WTC11 (cell line): ENCODE data around the gene ARID2.

Experiments used
- ELF4 ChIP-seq: sonication (generic); formaldehyde crosslinking; IDR thresholded peaks from 2 replicates; pipeline ENCODE4 v1.8.1; 2022; ENCODE audit warnings: low read depth, mild to moderate bottlenecking, moderate library complexity, missing genetic modification reagents
- FOXJ3 ChIP-seq: sonication (generic); formaldehyde crosslinking; IDR thresholded peaks from 2 replicates; pipeline ENCODE4 v1.9.0; 2021; ENCODE audit warnings: missing genetic modification reagents, mild to moderate bottlenecking, borderline replicate concordance
- RELA ChIP-seq: sonication (generic); formaldehyde crosslinking; IDR thresholded peaks from 2 replicates; pipeline ENCODE4 v1.8.1; 2022; ENCODE audit warnings: missing genetic modification reagents, mild to moderate bottlenecking, borderline replicate concordance
- TCF7 ChIP-seq: sonication (generic); formaldehyde crosslinking; IDR thresholded peaks from 2 replicates; pipeline ENCODE4 v1.8.0; 2022; ENCODE audit warnings: mild to moderate bottlenecking, low read depth, missing genetic modification reagents, moderate library complexity
- ZNF232 ChIP-seq: sonication (generic); formaldehyde crosslinking; IDR thresholded peaks from 2 replicates; pipeline ENCODE4 v1.8.0; 2022; ENCODE audit warnings: mild to moderate bottlenecking, missing genetic modification reagents
- TF ChIP-seq, protein P1 (sequence below): fragments of 200-600 bp; IDR thresholded peaks from 2 replicates; pipeline ENCODE4 v1.8.0; 2022; ENCODE audit warnings: antibody characterized with exemption
- TF ChIP-seq, protein P2 (sequence below): sonication (generic); formaldehyde crosslinking; IDR thresholded peaks from 2 replicates; pipeline ENCODE4 v1.8.1; 2023; ENCODE audit warnings: mild to moderate bottlenecking, missing genetic modification reagents, borderline replicate concordance
- TF ChIP-seq, protein P3 (sequence below): sonication (generic); formaldehyde crosslinking; IDR thresholded peaks from 2 replicates; pipeline ENCODE4 v1.8.0; 2022; ENCODE audit warnings: mild to moderate bottlenecking, missing genetic modification reagents
- TF ChIP-seq, protein P4 (sequence below): sonication (generic); formaldehyde crosslinking; IDR thresholded peaks from 2 replicates; pipeline ENCODE4 v1.8.0; 2022; ENCODE audit warnings: missing genetic modification reagents
- TF ChIP-seq, protein P5 (sequence below): sonication (generic); formaldehyde crosslinking; IDR thresholded peaks from 2 replicates; pipeline ENCODE4 v1.8.1; 2023; ENCODE audit warnings: mild to moderate bottlenecking, missing genetic modification reagents
- TF ChIP-seq, protein P6 (sequence below): fragments of 250-450 bp; sonication (Bioruptor Pico); IDR thresholded peaks from 2 replicates; pipeline ENCODE4 v1.9.0; 2021; ENCODE audit warnings: mild to moderate bottlenecking, borderline replicate concordance

DNA sequence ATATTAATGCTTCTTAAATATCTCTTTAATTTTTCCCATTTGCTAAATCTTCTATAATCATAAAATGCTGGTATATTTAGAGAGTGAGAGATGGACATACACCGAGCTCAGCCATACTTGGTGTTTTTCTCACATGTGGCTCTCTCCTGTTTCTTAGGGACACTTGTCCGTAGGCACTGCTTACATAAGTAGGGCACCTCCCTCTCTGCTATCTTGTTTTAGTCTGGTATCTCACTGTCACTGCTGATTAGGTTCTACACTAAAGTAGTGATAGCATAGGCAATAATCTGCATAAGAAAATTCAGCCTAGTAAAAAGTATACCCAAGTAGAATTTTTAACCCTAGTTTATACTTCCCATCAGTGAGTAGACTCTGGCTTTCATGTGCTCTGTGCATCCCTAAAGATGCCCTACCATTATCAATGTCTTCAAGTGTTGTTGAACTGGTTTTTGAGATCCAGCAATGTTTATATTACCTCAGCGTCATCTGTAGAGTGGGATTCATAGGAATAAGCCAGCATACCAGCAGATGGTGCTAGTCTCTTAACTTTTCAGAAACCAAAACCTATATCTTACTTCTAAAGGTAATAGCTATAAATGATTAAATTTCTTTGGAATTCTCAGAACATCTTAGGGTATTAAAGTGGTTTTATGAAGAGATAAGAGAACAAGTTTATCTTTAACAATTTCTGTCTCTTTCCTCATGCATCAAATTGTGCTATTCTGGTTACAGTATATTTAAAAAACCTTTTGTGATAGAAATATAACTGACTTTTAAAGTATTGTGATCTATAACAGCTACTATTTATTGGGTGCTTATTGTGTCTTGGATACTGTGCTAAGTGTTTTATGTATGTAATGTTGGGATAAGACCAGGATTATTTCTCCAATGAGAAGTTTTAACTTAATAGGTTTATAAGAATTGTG lies 32.9 kb downstream of the ARID2 start:
- TF ChIP-seq, protein P1, sequence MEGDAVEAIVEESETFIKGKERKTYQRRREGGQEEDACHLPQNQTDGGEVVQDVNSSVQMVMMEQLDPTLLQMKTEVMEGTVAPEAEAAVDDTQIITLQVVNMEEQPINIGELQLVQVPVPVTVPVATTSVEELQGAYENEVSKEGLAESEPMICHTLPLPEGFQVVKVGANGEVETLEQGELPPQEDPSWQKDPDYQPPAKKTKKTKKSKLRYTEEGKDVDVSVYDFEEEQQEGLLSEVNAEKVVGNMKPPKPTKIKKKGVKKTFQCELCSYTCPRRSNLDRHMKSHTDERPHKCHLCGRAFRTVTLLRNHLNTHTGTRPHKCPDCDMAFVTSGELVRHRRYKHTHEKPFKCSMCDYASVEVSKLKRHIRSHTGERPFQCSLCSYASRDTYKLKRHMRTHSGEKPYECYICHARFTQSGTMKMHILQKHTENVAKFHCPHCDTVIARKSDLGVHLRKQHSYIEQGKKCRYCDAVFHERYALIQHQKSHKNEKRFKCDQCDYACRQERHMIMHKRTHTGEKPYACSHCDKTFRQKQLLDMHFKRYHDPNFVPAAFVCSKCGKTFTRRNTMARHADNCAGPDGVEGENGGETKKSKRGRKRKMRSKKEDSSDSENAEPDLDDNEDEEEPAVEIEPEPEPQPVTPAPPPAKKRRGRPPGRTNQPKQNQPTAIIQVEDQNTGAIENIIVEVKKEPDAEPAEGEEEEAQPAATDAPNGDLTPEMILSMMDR, result no peak
- TF ChIP-seq, protein P2, sequence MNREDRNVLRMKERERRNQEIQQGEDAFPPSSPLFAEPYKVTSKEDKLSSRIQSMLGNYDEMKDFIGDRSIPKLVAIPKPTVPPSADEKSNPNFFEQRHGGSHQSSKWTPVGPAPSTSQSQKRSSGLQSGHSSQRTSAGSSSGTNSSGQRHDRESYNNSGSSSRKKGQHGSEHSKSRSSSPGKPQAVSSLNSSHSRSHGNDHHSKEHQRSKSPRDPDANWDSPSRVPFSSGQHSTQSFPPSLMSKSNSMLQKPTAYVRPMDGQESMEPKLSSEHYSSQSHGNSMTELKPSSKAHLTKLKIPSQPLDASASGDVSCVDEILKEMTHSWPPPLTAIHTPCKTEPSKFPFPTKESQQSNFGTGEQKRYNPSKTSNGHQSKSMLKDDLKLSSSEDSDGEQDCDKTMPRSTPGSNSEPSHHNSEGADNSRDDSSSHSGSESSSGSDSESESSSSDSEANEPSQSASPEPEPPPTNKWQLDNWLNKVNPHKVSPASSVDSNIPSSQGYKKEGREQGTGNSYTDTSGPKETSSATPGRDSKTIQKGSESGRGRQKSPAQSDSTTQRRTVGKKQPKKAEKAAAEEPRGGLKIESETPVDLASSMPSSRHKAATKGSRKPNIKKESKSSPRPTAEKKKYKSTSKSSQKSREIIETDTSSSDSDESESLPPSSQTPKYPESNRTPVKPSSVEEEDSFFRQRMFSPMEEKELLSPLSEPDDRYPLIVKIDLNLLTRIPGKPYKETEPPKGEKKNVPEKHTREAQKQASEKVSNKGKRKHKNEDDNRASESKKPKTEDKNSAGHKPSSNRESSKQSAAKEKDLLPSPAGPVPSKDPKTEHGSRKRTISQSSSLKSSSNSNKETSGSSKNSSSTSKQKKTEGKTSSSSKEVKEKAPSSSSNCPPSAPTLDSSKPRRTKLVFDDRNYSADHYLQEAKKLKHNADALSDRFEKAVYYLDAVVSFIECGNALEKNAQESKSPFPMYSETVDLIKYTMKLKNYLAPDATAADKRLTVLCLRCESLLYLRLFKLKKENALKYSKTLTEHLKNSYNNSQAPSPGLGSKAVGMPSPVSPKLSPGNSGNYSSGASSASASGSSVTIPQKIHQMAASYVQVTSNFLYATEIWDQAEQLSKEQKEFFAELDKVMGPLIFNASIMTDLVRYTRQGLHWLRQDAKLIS (CRISPR knock-in tag), result no peak
- TF ChIP-seq, protein P3, sequence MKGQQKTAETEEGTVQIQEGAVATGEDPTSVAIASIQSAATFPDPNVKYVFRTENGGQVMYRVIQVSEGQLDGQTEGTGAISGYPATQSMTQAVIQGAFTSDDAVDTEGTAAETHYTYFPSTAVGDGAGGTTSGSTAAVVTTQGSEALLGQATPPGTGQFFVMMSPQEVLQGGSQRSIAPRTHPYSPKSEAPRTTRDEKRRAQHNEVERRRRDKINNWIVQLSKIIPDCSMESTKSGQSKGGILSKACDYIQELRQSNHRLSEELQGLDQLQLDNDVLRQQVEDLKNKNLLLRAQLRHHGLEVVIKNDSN (CRISPR knock-in tag), result no peak
- TF ChIP-seq ZNF232 (CRISPR knock-in tag) (no peak), FOXJ3 (CRISPR knock-in tag) (no peak), RELA (CRISPR knock-in tag) (no peak), ELF4 (no peak), TCF7 (CRISPR knock-in tag) (no peak)
- TF ChIP-seq, protein P4, sequence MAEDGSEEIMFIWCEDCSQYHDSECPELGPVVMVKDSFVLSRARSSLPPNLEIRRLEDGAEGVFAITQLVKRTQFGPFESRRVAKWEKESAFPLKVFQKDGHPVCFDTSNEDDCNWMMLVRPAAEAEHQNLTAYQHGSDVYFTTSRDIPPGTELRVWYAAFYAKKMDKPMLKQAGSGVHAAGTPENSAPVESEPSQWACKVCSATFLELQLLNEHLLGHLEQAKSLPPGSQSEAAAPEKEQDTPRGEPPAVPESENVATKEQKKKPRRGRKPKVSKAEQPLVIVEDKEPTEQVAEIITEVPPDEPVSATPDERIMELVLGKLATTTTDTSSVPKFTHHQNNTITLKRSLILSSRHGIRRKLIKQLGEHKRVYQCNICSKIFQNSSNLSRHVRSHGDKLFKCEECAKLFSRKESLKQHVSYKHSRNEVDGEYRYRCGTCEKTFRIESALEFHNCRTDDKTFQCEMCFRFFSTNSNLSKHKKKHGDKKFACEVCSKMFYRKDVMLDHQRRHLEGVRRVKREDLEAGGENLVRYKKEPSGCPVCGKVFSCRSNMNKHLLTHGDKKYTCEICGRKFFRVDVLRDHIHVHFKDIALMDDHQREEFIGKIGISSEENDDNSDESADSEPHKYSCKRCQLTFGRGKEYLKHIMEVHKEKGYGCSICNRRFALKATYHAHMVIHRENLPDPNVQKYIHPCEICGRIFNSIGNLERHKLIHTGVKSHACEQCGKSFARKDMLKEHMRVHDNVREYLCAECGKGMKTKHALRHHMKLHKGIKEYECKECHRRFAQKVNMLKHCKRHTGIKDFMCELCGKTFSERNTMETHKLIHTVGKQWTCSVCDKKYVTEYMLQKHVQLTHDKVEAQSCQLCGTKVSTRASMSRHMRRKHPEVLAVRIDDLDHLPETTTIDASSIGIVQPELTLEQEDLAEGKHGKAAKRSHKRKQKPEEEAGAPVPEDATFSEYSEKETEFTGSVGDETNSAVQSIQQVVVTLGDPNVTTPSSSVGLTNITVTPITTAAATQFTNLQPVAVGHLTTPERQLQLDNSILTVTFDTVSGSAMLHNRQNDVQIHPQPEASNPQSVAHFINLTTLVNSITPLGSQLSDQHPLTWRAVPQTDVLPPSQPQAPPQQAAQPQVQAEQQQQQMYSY (CRISPR knock-in tag), result no peak
- TF ChIP-seq, protein P5, sequence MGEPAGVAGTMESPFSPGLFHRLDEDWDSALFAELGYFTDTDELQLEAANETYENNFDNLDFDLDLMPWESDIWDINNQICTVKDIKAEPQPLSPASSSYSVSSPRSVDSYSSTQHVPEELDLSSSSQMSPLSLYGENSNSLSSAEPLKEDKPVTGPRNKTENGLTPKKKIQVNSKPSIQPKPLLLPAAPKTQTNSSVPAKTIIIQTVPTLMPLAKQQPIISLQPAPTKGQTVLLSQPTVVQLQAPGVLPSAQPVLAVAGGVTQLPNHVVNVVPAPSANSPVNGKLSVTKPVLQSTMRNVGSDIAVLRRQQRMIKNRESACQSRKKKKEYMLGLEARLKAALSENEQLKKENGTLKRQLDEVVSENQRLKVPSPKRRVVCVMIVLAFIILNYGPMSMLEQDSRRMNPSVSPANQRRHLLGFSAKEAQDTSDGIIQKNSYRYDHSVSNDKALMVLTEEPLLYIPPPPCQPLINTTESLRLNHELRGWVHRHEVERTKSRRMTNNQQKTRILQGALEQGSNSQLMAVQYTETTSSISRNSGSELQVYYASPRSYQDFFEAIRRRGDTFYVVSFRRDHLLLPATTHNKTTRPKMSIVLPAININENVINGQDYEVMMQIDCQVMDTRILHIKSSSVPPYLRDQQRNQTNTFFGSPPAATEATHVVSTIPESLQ (CRISPR knock-in tag), result no peak
- TF ChIP-seq, protein P6, sequence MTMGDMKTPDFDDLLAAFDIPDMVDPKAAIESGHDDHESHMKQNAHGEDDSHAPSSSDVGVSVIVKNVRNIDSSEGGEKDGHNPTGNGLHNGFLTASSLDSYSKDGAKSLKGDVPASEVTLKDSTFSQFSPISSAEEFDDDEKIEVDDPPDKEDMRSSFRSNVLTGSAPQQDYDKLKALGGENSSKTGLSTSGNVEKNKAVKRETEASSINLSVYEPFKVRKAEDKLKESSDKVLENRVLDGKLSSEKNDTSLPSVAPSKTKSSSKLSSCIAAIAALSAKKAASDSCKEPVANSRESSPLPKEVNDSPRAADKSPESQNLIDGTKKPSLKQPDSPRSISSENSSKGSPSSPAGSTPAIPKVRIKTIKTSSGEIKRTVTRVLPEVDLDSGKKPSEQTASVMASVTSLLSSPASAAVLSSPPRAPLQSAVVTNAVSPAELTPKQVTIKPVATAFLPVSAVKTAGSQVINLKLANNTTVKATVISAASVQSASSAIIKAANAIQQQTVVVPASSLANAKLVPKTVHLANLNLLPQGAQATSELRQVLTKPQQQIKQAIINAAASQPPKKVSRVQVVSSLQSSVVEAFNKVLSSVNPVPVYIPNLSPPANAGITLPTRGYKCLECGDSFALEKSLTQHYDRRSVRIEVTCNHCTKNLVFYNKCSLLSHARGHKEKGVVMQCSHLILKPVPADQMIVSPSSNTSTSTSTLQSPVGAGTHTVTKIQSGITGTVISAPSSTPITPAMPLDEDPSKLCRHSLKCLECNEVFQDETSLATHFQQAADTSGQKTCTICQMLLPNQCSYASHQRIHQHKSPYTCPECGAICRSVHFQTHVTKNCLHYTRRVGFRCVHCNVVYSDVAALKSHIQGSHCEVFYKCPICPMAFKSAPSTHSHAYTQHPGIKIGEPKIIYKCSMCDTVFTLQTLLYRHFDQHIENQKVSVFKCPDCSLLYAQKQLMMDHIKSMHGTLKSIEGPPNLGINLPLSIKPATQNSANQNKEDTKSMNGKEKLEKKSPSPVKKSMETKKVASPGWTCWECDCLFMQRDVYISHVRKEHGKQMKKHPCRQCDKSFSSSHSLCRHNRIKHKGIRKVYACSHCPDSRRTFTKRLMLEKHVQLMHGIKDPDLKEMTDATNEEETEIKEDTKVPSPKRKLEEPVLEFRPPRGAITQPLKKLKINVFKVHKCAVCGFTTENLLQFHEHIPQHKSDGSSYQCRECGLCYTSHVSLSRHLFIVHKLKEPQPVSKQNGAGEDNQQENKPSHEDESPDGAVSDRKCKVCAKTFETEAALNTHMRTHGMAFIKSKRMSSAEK (CRISPR knock-in tag), result no peak
